OCI-LY1 (cell line): Measurements from ENCODE around the gene MEI1.
"Not testable (repeated sequence)": the region's sequence is repeated elsewhere in the genome, so short reads cannot be mapped to it uniquely, and the experiment has no call there.

Experiments used
- EZH2 ChIP-seq: fragments of 200-600 bp; sonication (generic), shearing (Covaris generic); IDR thresholded peaks from 2 replicates; pipeline ENCODE4 v1.8.0; 2017; ENCODE audit warnings: borderline replicate concordance, mixed run types, mild to moderate bottlenecking, antibody characterized with exemption, low read length, moderate library complexity, mixed read lengths
- TF ChIP-seq, protein P1 (sequence below): fragments of 200-600 bp; sonication (generic), shearing (Covaris generic); IDR thresholded peaks from 2 replicates; pipeline ENCODE4 v1.5.1; 2017; ENCODE audit warnings: mild to moderate bottlenecking, antibody characterized with exemption, low read length, moderate library complexity, mixed read lengths

DNA sequence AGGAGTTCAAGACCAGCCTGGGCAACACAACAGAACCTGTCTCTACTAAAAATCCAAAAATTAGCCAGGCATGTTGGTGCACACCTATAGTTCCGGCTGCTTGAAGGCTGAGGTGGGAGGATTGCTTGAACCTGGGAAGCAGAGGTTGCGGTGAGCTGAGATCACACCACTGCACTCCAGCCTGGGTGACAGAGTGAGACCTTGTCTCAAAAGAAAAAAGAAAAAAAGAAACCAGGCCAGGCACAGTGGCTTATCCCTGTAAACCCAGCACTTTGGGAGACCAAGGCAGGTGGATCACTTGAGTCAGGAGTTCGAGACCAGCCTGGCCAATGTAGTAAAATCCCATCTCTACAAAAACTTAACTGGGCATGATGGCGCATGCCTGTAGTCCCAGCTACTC lies 33.9 kb downstream of the MEI1 start:
- TF ChIP-seq, protein P1, sequence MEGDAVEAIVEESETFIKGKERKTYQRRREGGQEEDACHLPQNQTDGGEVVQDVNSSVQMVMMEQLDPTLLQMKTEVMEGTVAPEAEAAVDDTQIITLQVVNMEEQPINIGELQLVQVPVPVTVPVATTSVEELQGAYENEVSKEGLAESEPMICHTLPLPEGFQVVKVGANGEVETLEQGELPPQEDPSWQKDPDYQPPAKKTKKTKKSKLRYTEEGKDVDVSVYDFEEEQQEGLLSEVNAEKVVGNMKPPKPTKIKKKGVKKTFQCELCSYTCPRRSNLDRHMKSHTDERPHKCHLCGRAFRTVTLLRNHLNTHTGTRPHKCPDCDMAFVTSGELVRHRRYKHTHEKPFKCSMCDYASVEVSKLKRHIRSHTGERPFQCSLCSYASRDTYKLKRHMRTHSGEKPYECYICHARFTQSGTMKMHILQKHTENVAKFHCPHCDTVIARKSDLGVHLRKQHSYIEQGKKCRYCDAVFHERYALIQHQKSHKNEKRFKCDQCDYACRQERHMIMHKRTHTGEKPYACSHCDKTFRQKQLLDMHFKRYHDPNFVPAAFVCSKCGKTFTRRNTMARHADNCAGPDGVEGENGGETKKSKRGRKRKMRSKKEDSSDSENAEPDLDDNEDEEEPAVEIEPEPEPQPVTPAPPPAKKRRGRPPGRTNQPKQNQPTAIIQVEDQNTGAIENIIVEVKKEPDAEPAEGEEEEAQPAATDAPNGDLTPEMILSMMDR: not testable (repeated sequence)
- not testable (repeated sequence) for TF ChIP-seq EZH2
